ENCODE results near the gene NOS3. TPM values are rescaled to one million over a fixed set of nuclear protein-coding genes. Genes with fewer than 3 reads are reported as not detected.

NOS3 gene
- total RNA-seq, 1 donor from 2014 or later, result 7.4 TPM

GRCh38 chr7:150962553-150963399, 28.0 kb upstream of the NOS3 start:
- DNase-seq (ENCODE audit: low read depth, low spot score), result peak; percentile 62
- TF ChIP-seq CTCF (conservative IDR thresholded peaks at IDR 0.05), result peak; percentile 82
- Mint-ChIP-seq H3K9me3 (no peaks in the 10 kb centered on the region), H3K36me3 (ENCODE audit: low read depth) (no peaks in the 10 kb centered on the region), H3K4me1 (peaks cover 27% of the 10 kb centered on the region), H3K4me3 (no peak overlapping the region), H3K27me3 (ENCODE audit: low read depth) (no peaks in the 10 kb centered on the region), H3K27ac (ENCODE audit: unreplicated experiment) (peak overlapping the region; percentile 81)

GRCh38 chr7:150963707-150964559, 26.9 kb upstream of the NOS3 start:
- H3K4me3 Mint-ChIP-seq, result no peak overlapping the region
- no peaks in the 10 kb centered on the region for H3K27me3 Mint-ChIP-seq (ENCODE audit: low read depth)
- H3K9me3 Mint-ChIP-seq, result no peaks in the 10 kb centered on the region
- DNase-seq (ENCODE audit: low read depth, low spot score), result no peak
- H3K4me1 Mint-ChIP-seq, result peaks cover 23% of the 10 kb centered on the region
- no peak overlapping the region for H3K27ac Mint-ChIP-seq (ENCODE audit: unreplicated experiment)
- no peaks in the 10 kb centered on the region for H3K36me3 Mint-ChIP-seq (ENCODE audit: low read depth)
- no peak for TF ChIP-seq CTCF (conservative IDR thresholded peaks at IDR 0.05)

- peaks cover 28% of the 10 kb centered on the region for H3K4me1 Mint-ChIP-seq
- H3K9me3 Mint-ChIP-seq, result no peaks in the 10 kb centered on the region
- H3K27ac Mint-ChIP-seq (ENCODE audit: unreplicated experiment), result no peak overlapping the region
- no peak overlapping the region for H3K4me3 Mint-ChIP-seq
- no peaks in the 10 kb centered on the region for H3K36me3 Mint-ChIP-seq (ENCODE audit: low read depth)
- no peak for DNase-seq (ENCODE audit: low read depth, low spot score)
- H3K27me3 Mint-ChIP-seq (ENCODE audit: low read depth), result no peaks in the 10 kb centered on the region
- TF ChIP-seq CTCF (conservative IDR thresholded peaks at IDR 0.05), result no peak
These were observed 26.2 kb upstream of the NOS3 start for GRCh38 chr7:150964593-150965111.

GRCh38 chr7:150965273-150965830, 25.5 kb upstream of the NOS3 start:
- DNase-seq (ENCODE audit: low read depth, low spot score), result no peak

More at GRCh38 chr7:150965273-150965830, 25.5 kb upstream of the NOS3 start:
- H3K36me3 Mint-ChIP-seq (ENCODE audit: low read depth), result no peaks in the 10 kb centered on the region
- H3K27ac Mint-ChIP-seq (ENCODE audit: unreplicated experiment), result no peak overlapping the region
- peaks cover 2% of the 10 kb centered on the region for H3K27me3 Mint-ChIP-seq (ENCODE audit: low read depth)
- peaks cover 35% of the 10 kb centered on the region for H3K4me1 Mint-ChIP-seq
- TF ChIP-seq CTCF (conservative IDR thresholded peaks at IDR 0.05), result no peak
- H3K4me3 Mint-ChIP-seq, result no peak overlapping the region
- H3K9me3 Mint-ChIP-seq, result no peaks in the 10 kb centered on the region
